ENCODE results near the gene CDH12. TPM values are rescaled to one million over a fixed set of nuclear protein-coding genes. Genes with fewer than 3 reads are reported as not detected.

CDH12 gene
- polyA plus RNA-seq, 2 of the 4 experiments (the other 2 are of a cell fraction) = 0.04 TPM; not detected in 1

DNA sequence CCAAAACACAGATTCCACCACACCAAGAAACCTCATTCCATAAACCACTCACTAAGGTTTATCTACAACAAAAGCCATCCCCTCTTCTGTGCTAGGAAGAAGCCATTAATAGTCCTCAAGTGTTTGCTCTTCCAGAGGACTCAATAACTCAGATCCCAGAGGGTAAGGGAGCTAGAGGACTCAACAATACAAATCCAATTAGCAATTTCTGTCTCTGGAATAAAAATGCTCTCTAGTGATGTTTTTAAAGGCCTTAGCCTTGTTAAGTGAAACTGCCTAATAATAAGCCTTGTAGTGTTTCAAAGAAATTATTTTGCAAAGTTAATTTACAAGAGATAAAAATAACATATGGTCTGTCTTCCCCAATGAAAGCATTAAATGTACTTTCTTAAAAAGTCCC, 942.4 kb downstream of the CDH12 start:
- FAIRE-seq = no peak
- no peak for DNase-seq (ENCODE audit: low read depth in 1 of 2, low spot score in 1 of 2)
- TF ChIP-seq RFX5 (IDR thresholded peaks at IDR 0.05) = no peak
- TF ChIP-seq, protein P1, sequence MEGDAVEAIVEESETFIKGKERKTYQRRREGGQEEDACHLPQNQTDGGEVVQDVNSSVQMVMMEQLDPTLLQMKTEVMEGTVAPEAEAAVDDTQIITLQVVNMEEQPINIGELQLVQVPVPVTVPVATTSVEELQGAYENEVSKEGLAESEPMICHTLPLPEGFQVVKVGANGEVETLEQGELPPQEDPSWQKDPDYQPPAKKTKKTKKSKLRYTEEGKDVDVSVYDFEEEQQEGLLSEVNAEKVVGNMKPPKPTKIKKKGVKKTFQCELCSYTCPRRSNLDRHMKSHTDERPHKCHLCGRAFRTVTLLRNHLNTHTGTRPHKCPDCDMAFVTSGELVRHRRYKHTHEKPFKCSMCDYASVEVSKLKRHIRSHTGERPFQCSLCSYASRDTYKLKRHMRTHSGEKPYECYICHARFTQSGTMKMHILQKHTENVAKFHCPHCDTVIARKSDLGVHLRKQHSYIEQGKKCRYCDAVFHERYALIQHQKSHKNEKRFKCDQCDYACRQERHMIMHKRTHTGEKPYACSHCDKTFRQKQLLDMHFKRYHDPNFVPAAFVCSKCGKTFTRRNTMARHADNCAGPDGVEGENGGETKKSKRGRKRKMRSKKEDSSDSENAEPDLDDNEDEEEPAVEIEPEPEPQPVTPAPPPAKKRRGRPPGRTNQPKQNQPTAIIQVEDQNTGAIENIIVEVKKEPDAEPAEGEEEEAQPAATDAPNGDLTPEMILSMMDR (IDR thresholded peaks at IDR 0.05) = no peak
- TF ChIP-seq POLR2AphosphoS2 (conservative IDR thresholded peaks at IDR 0.05; ENCODE audit: low read length) = no peak
- no peak for TF ChIP-seq RARB (CRISPR knock-in tag; IDR thresholded peaks at IDR 0.05)
- no peak for TF ChIP-seq TP53 (CRISPR knock-in tag; IDR thresholded peaks at IDR 0.05)
- no peak for TF ChIP-seq NPAS2 (CRISPR knock-in tag; IDR thresholded peaks at IDR 0.05; ENCODE audit: borderline replicate concordance)
- no peak for TF ChIP-seq HOXB5 (CRISPR knock-in tag; IDR thresholded peaks at IDR 0.05)
- TF ChIP-seq GATA3 (IDR thresholded peaks at IDR 0.05; ENCODE audit: borderline replicate concordance) = no peak
- Histone ChIP-seq H3K4me2 (no peak overlapping the region), H3K4me1 (no peaks in the 10 kb centered on the region), H3K9me3 (no peaks in the 10 kb centered on the region), H3K27ac (no peak overlapping the region), H3K4me3 (no peak overlapping the region)
- ATAC-seq = no peak
- POLR2A ChIA-PET = no interaction called here
- CTCF ChIA-PET = interaction anchor here (0.8 kb wide), 1 partner anchor 8 kb away, joined by 3 read pairs; no protein-coding TSS in a partner anchor

DNA sequence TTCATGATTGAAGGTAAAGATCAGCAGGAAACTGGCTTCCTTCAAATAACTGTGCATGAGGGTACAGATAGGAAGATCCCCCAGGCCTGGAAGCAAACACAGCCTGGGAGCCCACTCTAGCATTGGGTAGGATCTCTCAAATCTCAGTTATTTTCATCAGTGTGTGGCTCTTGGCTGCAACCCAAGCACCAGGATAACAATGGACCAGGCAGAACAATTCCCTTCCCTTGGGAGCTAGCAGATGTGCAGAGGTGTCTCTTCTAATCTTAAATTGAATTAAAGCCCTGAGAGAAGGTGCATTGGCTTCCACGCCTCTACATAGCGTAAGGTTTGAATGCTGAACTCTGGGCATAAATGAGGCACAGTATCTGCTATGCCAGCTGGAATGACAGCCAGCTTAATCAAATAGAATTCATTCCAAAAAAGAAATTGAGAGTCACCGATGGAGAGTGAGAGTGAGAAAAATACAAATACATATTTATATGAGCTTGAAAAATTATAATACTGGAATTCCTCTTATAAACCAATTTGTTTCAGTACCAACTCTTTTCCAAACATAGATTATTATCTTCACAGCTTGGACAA, 957.3 kb downstream of the CDH12 start:
- no peak overlapping the region for H3K27ac ChIP-seq
- FAIRE-seq = no peak
- POLR2A ChIA-PET = no interaction called here
- H3K9me3 ChIP-seq = no peaks in the 10 kb centered on the region
- no peak overlapping the region for H3K4me3 ChIP-seq
- no peak for ATAC-seq
- H3K4me2 ChIP-seq = no peak overlapping the region
- CTCF ChIA-PET = interaction anchor here (0.5 kb wide), 1 partner anchor 20 kb away, joined by 3 read pairs; no protein-coding TSS in a partner anchor
- TF ChIP-seq NFE2L2 (conservative IDR thresholded peaks at IDR 0.05; ENCODE audit: low read length) = no peak
- no peak for TF ChIP-seq CEBPB (IDR thresholded peaks at IDR 0.05)
- no peak for TF ChIP-seq RAD21 (conservative IDR thresholded peaks at IDR 0.05 in 1 of 2, IDR thresholded peaks at IDR 0.05 in 1 of 2)
- no peak for TF ChIP-seq KDM5A (IDR thresholded peaks at IDR 0.05)
- no peak for TF ChIP-seq HOXB13 (CRISPR knock-in tag; IDR thresholded peaks at IDR 0.05; ENCODE audit: low read depth)
- TF ChIP-seq, protein P2, sequence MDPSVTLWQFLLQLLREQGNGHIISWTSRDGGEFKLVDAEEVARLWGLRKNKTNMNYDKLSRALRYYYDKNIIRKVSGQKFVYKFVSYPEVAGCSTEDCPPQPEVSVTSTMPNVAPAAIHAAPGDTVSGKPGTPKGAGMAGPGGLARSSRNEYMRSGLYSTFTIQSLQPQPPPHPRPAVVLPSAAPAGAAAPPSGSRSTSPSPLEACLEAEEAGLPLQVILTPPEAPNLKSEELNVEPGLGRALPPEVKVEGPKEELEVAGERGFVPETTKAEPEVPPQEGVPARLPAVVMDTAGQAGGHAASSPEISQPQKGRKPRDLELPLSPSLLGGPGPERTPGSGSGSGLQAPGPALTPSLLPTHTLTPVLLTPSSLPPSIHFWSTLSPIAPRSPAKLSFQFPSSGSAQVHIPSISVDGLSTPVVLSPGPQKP (IDR thresholded peaks at IDR 0.05; ENCODE audit: low read depth, low read length) = no peak
- TF ChIP-seq CHD4 (IDR thresholded peaks at IDR 0.05; ENCODE audit: borderline replicate concordance) = no peak
- no peak for TF ChIP-seq RFX5 (IDR thresholded peaks at IDR 0.05)
- TF ChIP-seq BHLHE40 (IDR thresholded peaks at IDR 0.05; ENCODE audit: low read depth, low read length) = no peak
- no peak for TF ChIP-seq HEYL (CRISPR knock-in tag; IDR thresholded peaks at IDR 0.05)
- no peak for TF ChIP-seq ZC3H11A (IDR thresholded peaks at IDR 0.05)
- no peak for DNase-seq (ENCODE audit: low read depth in 1 of 2, low spot score in 1 of 2)
- no peaks in the 10 kb centered on the region for H3K4me1 ChIP-seq
- 2% methylated on average over 3 of the region's 3 CpGs for WGBS (ENCODE audit: missing lambda C conversion rate)

DNA sequence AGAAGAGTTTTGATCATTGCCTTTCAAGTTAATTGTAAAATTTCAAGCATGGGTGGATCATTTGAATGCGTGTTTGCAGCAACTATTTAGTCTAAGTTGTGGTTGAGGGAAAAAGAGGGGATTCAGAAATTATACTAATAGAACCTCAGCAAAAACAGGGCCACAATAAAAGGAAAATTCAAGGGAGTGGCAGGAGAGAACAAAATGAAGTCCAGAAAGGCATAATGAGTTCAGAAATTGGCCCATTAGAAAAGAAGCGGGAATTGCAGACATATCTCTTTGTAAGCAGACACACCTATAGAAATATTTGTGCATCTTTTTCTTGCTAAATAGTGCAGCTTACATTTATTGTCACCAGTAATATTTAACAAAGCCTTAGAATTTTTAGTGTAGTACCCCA, 960.0 kb downstream of the CDH12 start:
- Histone ChIP-seq H3K4me3 (no peak overlapping the region), H3K4me1 (no peaks in the 10 kb centered on the region), H3K4me2 (no peak overlapping the region), H3K9me3 (no peaks in the 10 kb centered on the region), H3K27ac (no peak overlapping the region)
- ChIA-PET POLR2A (no interaction called here), CTCF (no interaction called here)
- 8% methylated on average over 2 of the region's 2 CpGs for WGBS (ENCODE audit: missing lambda C conversion rate)
- no peak for DNase-seq (ENCODE audit: low read depth in 1 of 2, low spot score in 1 of 2)
- FAIRE-seq = no peak
- TF ChIP-seq BHLHE40 (IDR thresholded peaks at IDR 0.05; ENCODE audit: low read depth, low read length) (no peak), JUNB (IDR thresholded peaks at IDR 0.05) (no peak), MAZ (IDR thresholded peaks at IDR 0.05; ENCODE audit: borderline replicate concordance, low read depth, low read length) (no peak)
- no peak for ATAC-seq
